Head of caudate nucleus (tissue), 42 donors: ENCODE results near the gene KCNK16.

Experiments used
- DNase-seq, 42 donors: peaks; one replicate each; pipeline versions ENCODE4 v3.0.0 to v3.0.0-alpha.2; 2020 to 2021; ENCODE audit warnings: mixed read lengths in 7 of 42
- intact Hi-C: fragments of 100-400 bp; cut with DNase I; formaldehyde crosslinking; loops from one replicate; pipeline ENCODE4 v1.15.0; 2022

KCNK16 gene

DNA sequence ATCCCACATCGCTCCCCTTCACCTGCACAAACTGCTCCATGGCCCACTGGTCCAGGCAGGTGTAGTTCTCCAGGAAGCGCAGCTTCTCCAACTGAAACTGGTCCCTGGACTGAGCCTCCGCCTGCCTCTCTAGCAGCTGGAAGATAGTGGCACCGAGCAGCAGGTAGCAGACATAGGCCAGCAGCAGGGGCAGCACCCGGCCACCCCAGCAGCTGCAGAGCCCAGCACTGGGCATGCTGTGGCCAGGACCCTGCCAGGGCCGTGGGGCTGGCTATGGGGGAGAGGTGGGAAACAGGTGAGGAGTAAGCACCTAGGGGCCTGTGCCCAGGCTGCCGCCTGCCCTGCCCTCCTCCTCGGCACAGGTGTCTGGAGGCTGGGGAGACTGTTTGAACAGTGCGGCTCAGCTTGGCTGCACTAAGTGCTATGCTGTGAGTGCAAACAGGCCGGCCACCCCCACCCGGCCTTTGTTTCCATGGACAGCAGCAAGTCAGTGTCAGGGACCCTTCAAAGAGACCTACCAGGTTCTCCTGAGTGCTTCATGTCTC lies at the start of gene KCNK16:
Gene KCNK16, minus strand, starts transcription at position 397 of the 545 bp plus-strand sequence. Its CDS starts 162 bp downstream, at position 235.
- DNase-seq = no peak
- intact Hi-C loops = no loop called here

DNA sequence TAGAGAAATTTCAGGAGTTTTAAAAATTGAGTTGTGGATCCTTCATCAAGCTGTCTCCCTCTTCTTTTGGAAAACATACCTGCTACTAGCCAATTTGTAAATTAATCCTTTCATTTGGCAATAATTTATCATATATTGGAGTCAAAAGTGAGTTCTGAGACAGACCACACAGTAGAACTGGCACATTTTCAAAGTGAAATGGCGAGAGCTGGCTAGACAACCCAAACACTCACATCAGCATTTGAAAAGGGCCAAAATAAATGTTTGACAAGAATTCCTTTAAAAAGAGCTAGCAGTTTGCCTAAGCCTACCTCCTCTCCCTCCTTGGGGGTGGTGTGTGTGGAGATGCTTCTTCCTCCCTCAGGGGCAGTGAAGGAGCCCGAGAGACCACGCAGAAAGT lies 47.9 kb upstream of the KCNK16 start:
- intact Hi-C loops = no loop called here
- DNase-seq = no peak

DNA sequence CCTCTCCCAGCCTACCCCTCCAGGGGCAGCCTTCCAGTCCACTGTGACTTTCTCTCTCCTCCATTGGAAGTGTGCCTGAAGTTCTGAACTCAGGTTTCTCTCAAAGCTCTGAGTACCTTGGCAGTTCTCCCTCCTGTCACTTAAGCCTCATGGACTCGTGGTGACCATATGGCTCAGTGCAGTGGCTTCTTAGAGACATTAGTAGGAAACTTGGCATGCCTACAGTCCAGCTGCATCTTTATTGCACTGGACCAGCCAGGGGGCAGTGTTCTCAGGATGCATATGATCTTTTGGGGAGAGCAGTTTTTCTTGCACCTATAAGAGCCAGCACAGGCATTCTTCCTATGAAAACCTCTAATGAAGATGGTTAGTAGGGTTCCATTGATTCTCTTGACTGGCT lies 47.5 kb upstream of the KCNK16 start:
- intact Hi-C loops = no loop called here
- DNase-seq = peak in 2 of 42 donors; percentile 5 to 9

DNA sequence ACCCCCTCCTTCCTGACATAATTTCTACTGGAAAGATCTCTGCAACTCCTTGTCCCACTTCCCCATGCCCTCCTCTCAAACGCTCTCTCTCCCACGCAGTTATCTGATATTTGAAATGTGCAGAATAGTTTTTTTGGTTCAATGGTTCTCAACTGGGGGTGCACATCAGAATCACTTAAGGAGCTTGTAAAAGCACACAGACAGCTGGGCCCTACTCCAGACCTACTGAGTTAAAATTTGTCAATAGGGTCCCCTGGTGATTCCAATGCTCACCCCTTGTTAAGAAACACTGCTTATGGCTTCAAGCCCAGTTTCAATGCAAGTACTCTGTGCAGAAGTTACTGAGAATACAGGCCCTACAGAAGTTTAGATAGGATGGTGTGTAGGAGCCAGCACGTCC lies 45.2 kb upstream of the KCNK16 start:
- no peak for DNase-seq
- intact Hi-C loops = no loop called here

DNA sequence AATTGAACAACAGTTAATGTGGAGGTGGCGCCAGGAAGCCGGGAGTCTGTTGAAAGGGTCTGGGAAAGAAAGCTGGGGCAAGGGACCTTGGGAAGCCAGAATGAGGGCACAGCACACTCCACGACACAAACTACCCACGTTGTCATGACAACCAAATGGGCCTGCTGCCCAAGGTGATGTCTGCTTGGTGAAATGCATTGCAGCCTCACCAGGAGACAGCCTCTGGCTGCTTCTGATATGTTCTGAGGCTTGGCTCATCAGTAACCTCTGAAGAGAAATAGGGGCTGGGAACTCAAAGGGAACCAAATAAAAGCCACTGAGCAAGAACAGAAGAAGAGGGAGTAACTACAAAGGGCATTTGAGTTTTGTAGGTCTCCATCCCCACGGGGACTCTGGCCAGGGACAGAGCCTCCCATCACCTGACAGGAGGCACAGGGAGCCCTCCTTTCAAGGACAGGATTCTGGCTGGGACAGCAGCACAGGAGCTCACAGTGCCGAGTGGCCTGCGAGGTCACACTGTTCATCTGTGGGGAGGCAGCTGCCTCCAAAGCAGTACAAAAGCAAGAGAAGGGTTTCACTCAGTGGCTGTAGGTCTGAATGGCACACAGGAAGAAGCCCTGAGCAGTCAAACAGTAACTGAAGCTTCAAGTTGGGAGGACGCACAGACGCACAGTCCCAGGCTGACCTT lies 44.6 kb upstream of the KCNK16 start:
- intact Hi-C loops = no loop called here
- DNase-seq = peak in 34 of 42 donors; percentile 17 to 79 (median 58)

DNA sequence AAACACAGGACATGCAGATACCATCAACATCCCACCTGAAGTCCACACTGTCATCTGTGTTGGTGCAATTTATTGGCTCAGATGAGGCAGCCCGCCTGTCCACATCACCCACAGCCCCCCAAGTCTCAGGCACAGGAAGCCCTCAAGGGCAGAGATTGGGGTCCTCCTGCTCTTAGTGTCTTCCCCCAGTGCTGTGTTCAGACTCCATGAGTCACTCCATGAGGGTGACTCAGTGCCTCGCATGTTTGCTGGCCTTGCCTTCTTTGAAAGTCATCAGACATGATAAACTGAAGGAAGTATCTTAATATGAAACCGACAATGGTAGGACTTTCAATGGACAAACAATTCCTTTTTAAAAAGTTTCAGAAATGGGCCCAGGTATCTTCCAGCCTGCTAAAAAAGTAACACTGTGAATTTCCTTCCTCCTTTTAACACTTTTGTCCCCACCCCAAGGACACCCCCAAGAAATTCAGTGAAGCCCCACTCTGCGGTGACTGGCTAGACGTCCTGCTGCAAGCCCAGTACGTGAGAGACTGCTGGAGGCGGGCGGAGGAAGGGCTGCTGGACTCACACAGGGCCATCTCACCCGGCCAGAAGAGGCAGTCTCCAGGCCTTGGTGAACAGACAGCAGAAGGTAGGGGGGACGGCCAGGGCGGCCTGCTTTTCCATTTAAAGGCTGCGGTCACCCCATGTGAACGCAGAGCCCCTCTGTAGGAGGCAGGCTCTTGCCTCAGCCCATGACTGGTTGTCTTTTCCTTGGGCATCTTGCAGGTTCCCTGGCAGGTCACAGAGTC lies 43.0 kb upstream of the KCNK16 start:
- DNase-seq = no peak
- intact Hi-C loops = no loop called here

DNA sequence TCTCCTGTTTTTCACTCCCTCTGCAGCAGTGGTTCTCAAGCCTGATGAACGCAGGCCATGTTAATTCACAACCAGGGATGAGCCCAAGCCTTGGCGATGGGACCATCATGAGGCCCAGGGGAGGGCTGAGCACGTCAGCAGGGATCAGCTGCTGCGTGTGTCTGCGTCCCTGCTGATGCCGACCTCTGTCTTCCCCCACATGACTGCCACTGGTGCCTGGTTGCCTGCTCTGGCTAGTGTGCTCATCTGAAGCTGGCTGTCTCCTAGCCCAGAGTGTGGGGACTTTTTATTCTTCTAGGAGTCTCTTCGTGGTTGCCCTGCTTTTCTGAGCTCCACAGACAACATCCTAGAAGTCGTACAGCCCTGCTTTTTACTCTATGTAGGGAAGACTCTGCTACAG lies 40.8 kb upstream of the KCNK16 start:
- intact Hi-C loops = no loop called here
- DNase-seq = no peak

DNA sequence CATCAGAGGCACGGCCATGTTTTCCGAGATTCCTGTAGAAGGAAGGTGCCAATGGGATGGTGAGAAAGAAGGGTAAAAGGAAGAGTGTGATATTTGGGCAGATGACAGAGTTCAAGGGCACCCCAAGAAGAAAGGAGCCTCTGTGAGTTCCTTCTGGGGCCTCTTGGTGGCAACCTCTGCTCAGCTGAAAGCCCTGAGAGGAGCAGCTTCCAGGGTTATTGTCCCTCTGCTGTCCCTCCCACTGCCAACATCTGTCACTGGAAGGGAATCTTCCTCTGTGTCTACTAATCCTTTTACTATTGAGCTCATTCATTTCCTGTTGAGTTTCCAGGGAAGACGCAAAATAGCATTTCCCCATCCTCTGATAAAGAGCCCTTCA lies 40.0 kb upstream of the KCNK16 start:
- DNase-seq = peak in 29 of 42 donors; percentile 28 to 78 (median 54)
- intact Hi-C loops = no loop called here

DNA sequence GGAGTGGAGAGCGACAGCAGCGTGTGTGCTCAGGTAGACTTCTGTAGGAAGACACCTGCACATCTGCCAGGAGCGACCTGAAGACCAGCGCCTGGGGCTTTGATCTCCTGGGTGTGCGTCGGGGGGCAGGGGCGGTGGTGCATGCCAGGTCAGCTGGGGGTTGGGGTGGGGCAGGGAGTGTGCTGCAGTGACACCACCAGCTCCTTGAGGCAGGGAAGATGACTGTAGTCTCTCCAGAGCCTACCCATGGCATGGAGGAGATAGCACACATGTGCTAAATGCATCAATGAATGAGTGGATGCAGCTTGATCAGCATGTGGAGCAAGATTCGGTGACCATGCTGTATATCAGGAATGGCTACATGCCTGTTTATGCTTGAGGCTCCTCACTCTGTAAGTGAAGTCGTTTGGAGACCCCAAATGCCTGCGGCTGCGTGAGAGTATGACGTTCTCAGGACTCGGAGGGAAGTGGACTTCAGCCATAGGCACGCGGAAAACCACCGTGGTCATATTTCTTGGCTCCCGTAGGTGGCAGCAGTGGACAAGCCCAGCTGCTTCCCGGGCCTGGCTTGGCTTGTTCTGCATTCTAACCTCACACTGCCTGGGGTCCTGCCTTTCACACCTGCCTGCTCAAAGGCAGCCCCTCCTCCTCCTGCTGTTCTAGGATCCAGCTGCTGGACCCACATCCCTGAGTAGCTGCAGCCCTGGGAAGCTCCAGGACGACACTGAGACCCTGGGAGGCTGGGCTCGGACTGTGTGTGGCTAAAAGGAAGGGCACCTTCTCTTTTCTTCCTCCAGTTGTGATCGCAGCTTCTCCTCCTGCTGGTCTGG lies 39.4 kb upstream of the KCNK16 start:
- intact Hi-C loops = no loop called here
- DNase-seq = peak; percentile 57 to 91 (median 75)

DNA sequence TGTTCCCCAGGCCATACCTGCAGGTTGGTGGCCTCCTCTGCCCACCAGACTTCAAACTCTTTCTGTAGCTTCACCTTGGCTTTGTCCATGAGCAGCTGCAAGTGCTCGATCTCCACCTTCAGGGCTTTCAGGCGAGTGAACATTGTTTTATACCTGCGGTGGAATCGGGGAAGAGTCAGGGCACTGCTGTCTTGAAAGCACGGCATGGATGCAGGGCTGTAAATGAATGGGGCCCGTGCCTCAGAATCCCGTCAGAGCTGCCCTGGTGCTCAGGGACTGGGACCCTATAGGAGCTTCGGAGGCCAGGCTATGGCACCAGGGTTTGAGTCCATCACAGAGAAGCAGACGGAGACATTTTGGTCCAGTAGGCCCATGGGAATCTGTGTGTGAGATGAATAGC lies 37.9 kb upstream of the KCNK16 start:
- intact Hi-C loops = no loop called here
- DNase-seq = peak in 1 of 42 donors; percentile 26

DNA sequence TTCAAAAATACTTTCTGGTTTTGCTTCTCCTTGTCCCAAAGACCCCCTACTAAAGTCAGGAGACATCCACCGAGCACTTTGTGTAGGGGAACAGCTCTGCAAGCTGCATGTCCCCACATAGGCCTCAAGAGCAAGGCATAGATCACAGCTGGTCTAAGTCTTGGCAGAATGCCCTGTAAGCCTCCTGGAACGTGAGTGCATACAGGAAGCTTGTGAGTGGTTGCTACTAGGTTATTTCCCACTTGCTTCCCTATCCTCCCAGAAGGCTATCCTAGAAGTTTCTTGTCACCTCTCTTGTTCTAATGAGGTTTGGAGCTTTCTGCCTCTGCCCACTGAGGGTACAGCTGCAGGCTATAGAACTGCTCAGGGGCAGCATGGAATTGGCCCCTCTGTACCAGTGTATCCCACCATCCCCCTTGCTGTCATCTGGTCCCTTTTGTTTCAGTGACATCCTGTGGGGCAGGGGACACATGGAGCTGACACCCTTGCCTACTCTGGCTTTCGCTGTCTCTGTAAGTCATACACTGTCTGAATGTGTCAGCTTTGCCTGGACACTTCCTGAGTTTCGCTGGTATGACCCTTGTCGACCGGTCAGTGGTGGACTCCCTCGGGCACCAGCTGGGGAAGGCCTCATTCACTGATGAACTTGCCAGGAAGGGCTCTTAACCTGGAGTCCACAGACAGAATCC lies 35.6 kb upstream of the KCNK16 start:
- DNase-seq = peak in 1 of 42 donors; percentile 38
- intact Hi-C loops = loop anchor here (10.0 kb wide), 1 partner anchor 947 kb away; no protein-coding TSS in a partner anchor

DNA sequence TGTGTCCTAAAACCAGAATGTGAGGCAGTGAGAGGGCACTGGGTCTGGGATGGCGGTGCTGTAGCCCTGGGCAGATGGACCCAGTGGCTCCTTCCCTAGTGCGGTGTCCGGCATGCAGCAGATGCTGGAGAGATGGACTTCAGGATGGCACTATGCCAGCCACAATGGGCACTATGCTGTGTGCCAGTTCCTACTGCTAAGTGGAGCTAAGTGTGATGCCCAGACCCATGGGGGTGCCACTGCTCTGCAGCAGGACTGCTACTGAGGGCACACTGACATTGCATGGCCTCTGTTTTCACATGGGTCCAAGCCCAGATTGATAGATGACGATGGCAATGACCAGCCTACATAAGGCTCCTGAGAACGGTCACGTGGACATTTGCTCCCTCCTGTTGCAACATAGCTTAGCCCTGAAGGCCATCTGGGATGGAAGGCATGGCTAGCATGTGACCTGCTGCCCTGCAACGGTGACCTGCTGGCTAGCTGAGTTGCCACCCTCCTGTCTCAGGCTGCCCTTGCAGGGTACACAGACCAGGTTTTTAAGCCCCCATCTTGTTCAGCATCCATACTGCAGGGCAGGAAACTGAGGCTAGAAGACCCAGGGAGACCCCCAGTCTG lies 31.3 kb upstream of the KCNK16 start:
- intact Hi-C loops = loop anchor here (10.0 kb wide), 1 partner anchor 951 kb away; no protein-coding TSS in a partner anchor
- peak in 3 of 42 donors; percentile 24 to 58 (median 41) for DNase-seq

DNA sequence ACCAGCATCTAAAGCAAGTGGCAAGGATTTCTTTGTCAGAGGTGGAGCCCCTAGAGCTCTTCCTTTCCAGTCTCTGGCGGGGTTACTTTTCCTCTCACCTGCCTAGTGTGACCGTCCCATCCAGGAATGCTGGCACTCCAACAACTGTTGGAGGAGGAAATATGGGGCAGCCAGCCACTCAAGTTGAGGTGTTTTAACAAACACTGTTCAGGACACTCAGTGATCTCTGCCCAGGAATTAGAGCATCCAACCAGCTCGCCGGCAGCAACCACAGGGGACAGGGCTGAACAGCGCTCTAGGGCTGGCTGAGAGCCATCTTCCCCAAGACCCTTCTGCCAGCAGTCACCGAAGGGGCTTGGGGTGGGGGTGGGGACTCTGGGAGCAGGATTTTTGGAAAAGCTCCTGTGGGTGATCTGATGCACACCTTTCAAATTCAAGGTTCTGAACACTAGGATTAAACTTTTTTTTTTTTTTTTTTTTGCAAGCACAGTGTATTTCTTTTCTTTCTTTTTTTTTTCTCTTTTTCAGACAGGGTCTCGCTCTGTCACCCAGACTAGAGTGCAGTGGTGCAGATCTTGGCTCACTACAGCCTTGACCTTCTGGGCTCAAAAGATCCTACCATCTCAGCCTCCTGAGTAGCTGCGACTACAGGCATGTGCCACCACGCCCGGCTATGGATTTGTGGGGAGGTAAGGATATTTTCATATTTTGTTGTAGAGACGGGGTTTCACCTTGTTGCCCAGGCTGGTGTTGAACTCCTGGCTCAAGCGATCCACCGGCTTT lies 28.4 kb upstream of the KCNK16 start:
- DNase-seq = no peak
- intact Hi-C loops = loop anchor here (10.0 kb wide), 1 partner anchor 954 kb away; no protein-coding TSS in a partner anchor

DNA sequence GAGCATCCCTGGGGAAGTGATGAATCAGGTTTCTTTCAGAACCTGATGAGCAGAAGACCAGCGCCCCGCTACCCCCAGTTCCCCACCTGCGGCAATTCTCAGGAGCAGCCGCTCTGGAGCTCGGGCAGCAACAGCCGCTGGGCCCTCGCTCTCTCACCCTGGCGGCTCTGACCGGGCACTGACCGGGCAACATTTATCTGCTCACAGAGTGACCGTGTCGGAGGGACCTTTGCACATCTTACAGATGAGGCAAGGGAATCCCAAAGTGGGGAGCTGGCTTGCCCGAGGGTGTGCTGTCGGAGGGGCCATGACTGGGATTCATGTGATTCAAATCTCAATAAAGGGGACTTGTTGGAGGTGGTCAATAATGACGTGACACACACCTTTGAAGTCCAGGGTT lies 26.2 kb upstream of the KCNK16 start:
- intact Hi-C loops = no loop called here
- DNase-seq = no peak

DNA sequence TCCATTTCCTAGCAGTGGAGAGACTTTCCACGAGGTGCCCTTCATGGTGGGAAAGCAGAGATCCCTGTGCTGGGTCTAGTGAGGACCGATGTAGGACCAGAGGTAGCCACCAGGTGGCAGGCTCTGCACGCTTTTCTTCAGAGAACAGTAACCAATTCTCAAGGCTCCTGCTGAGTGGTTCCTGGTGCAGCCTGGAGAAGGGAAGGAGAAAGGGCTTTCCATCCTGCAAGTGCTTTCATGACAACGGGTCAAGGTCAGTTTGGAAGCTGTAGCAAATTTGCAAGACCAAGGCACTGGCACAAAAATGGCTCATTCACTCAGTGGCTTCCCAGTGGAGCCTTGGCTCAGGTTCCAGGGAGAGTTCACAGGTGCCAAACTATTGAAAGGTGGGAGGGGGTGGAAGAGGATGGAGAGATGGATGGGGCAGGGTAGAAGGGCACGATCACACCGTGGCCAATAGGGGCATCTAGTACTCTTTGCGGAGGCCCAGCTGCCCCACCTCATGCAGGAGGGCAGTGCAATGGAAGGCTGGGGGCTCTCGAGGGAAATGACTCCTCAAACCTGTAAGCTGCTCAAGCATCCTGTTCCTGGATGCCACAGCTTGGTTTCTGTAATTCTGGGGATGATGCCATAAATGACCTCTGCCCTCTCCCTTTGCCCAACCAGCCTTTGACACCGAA lies 25.5 kb upstream of the KCNK16 start:
- DNase-seq = peak in 41 of 42 donors; percentile 50 to 91 (median 81)
- intact Hi-C loops = no loop called here

DNA sequence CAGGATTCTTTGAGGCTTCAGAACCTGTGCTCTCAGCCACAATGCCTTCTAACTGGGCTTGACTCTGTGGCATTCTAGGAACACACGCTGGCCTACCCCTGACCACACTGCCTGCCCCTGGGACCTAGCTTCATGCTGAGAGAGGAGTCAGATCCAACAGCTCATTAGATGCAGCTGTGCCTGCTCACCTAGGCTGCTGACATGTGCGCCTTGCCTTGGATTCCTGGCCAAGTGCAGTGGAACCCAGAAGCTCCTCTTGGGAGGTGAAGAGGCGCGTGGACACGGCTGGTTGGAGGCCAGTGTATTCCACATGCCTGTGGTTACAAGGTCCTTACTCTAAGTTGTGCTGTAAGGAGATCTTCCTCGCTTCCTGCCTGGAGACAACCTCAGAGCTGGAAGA lies 24.7 kb upstream of the KCNK16 start:
- DNase-seq = no peak

DNA sequence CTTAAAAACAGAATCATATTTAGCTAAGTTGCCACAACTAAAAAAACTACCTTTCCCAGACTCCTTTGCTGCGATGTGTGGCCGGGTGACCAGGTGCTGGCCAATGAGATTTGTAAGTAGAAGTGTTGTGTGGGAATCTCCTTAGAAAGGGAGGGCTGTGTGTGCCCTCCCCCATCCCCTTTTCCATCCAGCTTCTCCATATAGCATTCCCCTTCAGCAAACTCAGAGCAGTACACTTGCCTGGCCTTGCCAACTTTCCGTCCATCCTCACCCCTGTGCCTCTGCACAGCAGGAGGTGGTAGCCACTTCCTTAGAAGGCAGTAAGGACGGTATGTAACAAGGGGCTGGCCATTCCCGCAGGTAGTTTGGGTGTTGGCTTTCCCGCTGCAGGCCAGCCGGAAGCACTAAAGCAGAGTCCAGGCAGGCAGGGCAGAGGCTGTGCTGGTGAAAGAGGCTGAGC lies 22.3 kb upstream of the KCNK16 start:
- intact Hi-C loops = no loop called here
- no peak for DNase-seq

More for the DNA sequence above, 24.7 kb upstream of the KCNK16 start:
- intact Hi-C loops = no loop called here
